Mesenchymal stem cell (in vitro differentiated cells and primary cell): ENCODE results near the gene PTH2R.

Experiments used
- DNase-seq: peaks from one replicate; pipeline ENCODE4 v3.0.0-alpha.2; 2013
- H2AFZ ChIP-seq: one replicate; pipeline ENCODE4 v1.6.1; 2013; ENCODE audit warnings: low read depth, mild to moderate bottlenecking, control low read depth, inconsistent platforms, low read length, moderate library complexity
- H2AK5ac ChIP-seq: 2 replicates; pipeline ENCODE4 v1.6.1; 2013; ENCODE audit warnings: low read length, moderate library complexity, mild to moderate bottlenecking, inconsistent platforms; ENCODE audit not compliant: severe bottlenecking
- H2BK120ac ChIP-seq: one replicate; pipeline ENCODE4 v1.6.1; 2013; ENCODE audit warnings: low read depth, mild to moderate bottlenecking, inconsistent platforms, low read length, moderate library complexity
- H2BK12ac ChIP-seq, 2 experiments: one replicate each; pipeline ENCODE4 v1.6.1; 2013; ENCODE audit warnings: inconsistent platforms in 2 of 2, low read length in 2 of 2, mild to moderate bottlenecking in 2 of 2, moderate library complexity in 2 of 2, control low read depth in 1 of 2
- H2BK15ac ChIP-seq: one replicate; pipeline ENCODE4 v1.6.1; 2013; ENCODE audit warnings: mild to moderate bottlenecking, low read depth, inconsistent platforms; ENCODE audit not compliant: poor library complexity, severe bottlenecking
- H2BK5ac ChIP-seq: 2 replicates; pipeline ENCODE4 v1.6.1; 2013; ENCODE audit warnings: low read depth, mild to moderate bottlenecking, low read length, control low read depth, inconsistent platforms; ENCODE audit not compliant: poor library complexity, severe bottlenecking
- H3K14ac ChIP-seq, 2 experiments: one replicate each; pipeline ENCODE4 v1.6.1; 2013; ENCODE audit warnings: inconsistent platforms in 2 of 2, low read length in 2 of 2, control low read depth in 1 of 2, mild to moderate bottlenecking in 1 of 2, moderate library complexity in 1 of 2
- H3K18ac ChIP-seq, 2 experiments: one replicate each; pipeline ENCODE4 v1.6.1; 2013; ENCODE audit warnings: inconsistent platforms in 2 of 2, low read length in 2 of 2, control low read depth in 1 of 2, low read depth in 1 of 2, mild to moderate bottlenecking in 1 of 2
- H3K23ac ChIP-seq, 2 experiments: one replicate each; pipeline ENCODE4 v1.6.1; 2013; ENCODE audit warnings: inconsistent platforms in 2 of 2, low read length in 2 of 2, mild to moderate bottlenecking in 2 of 2, moderate library complexity in 2 of 2, control low read depth in 1 of 2
- H3K27ac ChIP-seq: 2 replicates; pipeline ENCODE4 v1.5.1; 2013; ENCODE audit warnings: mild to moderate bottlenecking, moderate library complexity, low read length, control low read depth, inconsistent platforms; ENCODE audit not compliant: poor library complexity, severe bottlenecking
- H3K27me3 ChIP-seq, 2 experiments: 2 replicates each; pipeline versions ENCODE4 v1.6.1 to v1.7.0; 2013; ENCODE audit warnings: low read length in 2 of 2, mild to moderate bottlenecking in 2 of 2, moderate library complexity in 2 of 2, control low read depth in 1 of 2, inconsistent platforms in 1 of 2; ENCODE audit not compliant: control insufficient read depth in 1 of 2, insufficient read depth in 1 of 2
- H3K36me3 ChIP-seq, 2 experiments: 2 replicates each; pipeline versions ENCODE4 v1.6.1 to v1.7.0; 2013; ENCODE audit warnings: low read length in 2 of 2, control low read depth in 1 of 2, inconsistent platforms in 1 of 2, low read depth in 1 of 2, mild to moderate bottlenecking in 1 of 2; ENCODE audit not compliant: insufficient read depth in 2 of 2, control insufficient read depth in 1 of 2
- H3K4ac ChIP-seq, 2 experiments: one replicate each; pipeline ENCODE4 v1.6.1; 2013; ENCODE audit warnings: inconsistent platforms in 2 of 2, low read length in 2 of 2, mild to moderate bottlenecking in 2 of 2, moderate library complexity in 2 of 2, control low read depth in 1 of 2, low read depth in 1 of 2
- H3K4me1 ChIP-seq: 2 replicates; pipeline ENCODE4 v1.6.1; 2013; ENCODE audit warnings: low read depth, low read length, control low read depth; ENCODE audit not compliant: control insufficient read depth, insufficient read depth
- H3K4me2 ChIP-seq: 2 replicates; pipeline ENCODE4 v1.6.1; 2013; ENCODE audit warnings: low read length, mild to moderate bottlenecking, inconsistent platforms; ENCODE audit not compliant: poor library complexity, severe bottlenecking
- H3K4me3 ChIP-seq, 2 experiments: 2 replicates each; pipeline versions ENCODE4 v1.5.1 to v1.7.0; 2013; ENCODE audit warnings: low read length in 2 of 2, mild to moderate bottlenecking in 2 of 2, control low read depth in 1 of 2, low read depth in 1 of 2; ENCODE audit not compliant: insufficient read depth in 1 of 2
- H3K79me1 ChIP-seq: replicated peaks from 2 replicates; pipeline ENCODE4 v1.6.1; 2013; ENCODE audit warnings: mild to moderate bottlenecking, control low read depth, low read length, inconsistent platforms; ENCODE audit not compliant: poor library complexity, severe bottlenecking
- H3K9ac ChIP-seq: 2 replicates; pipeline ENCODE4 v1.7.0; 2013; ENCODE audit warnings: mild to moderate bottlenecking, low read length, moderate library complexity
- H3K9me3 ChIP-seq: 2 replicates; pipeline ENCODE4 v1.7.0; 2013; ENCODE audit warnings: mild to moderate bottlenecking, low read length; ENCODE audit not compliant: control insufficient read depth
- H4K8ac ChIP-seq: one replicate; pipeline ENCODE4 v1.6.1; 2013; ENCODE audit warnings: inconsistent platforms, mild to moderate bottlenecking, low read length, moderate library complexity
- H4K91ac ChIP-seq: one replicate; pipeline ENCODE4 v1.6.1; 2013; ENCODE audit warnings: mild to moderate bottlenecking, low read length, inconsistent platforms
- WGBS: methylation state at CpG from one replicate; pipeline ENCODE4 v1.1.7; 2013; ENCODE audit warnings: mixed read lengths; 5-methylcytosine and 5-hydroxymethylcytosine counted together

Gene PTH2R

DNA sequence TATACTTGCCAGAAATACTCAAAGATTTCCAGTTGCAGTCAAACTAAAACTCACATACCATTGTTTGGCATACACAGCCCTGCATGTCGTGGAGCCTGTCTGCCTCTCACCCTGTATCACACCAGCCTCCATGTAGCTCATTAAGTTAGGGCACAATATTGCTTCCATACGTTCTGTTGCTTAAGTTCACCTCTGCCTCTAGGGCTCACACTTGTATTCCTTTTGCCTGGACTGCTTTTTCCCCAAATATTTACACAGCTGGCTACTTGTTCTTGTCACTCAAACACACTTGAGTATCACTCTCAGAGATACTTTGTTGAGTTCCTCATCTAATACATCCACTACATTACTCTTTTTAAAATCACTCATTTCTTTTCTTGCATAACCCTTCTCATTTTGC lies 83.1 kb downstream of the PTH2R start:
- no peaks in the 10 kb centered on the region for H3K27me3 ChIP-seq
- H3K4me3 ChIP-seq: no peak overlapping the region
- H2BK120ac ChIP-seq: no peak overlapping the region
- no peak overlapping the region for H4K8ac ChIP-seq
- H3K4me1 ChIP-seq: no peaks in the 10 kb centered on the region
- no peak overlapping the region for H4K91ac ChIP-seq
- H3K4me2 ChIP-seq: no peak overlapping the region
- no peak overlapping the region for H2BK15ac ChIP-seq
- H3K9me3 ChIP-seq: no peaks in the 10 kb centered on the region
- H3K27ac ChIP-seq: no peak overlapping the region
- no peaks in the 10 kb centered on the region for H3K36me3 ChIP-seq
- no peak overlapping the region for H3K9ac ChIP-seq
- H2BK5ac ChIP-seq: no peak overlapping the region
- no peak overlapping the region for H2AFZ ChIP-seq
- no peak overlapping the region for H3K14ac ChIP-seq
- no peak overlapping the region for H3K23ac ChIP-seq
- no peak overlapping the region for H3K4ac ChIP-seq
- H2BK12ac ChIP-seq: no peak overlapping the region
- 25% methylated on average over 2 of the region's 2 CpGs for WGBS
- H3K79me1 ChIP-seq: no peaks in the 10 kb centered on the region
- H2AK5ac ChIP-seq: no peak overlapping the region
- no peak overlapping the region for H3K18ac ChIP-seq
- no peak for DNase-seq

DNA sequence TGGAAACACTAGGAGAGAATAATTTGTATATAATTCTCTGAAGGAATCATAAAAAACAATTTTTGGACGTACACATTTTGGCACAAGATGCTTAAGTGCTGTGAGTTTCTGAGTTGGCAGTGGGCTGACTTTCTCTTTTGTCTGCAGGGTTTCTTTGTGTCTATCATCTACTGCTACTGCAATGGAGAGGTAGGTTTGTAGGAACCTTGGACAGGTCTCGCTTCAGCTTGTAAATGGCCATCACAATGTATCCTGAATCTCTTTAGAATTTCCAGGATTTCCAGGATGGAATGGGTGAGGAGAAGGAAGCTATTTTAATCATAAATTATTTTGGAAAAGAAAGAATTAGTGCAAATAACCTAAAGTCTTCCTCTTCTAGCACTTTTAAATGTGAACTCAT lies 83.9 kb downstream of the PTH2R start:
- no peak overlapping the region for H3K27ac ChIP-seq
- H3K4ac ChIP-seq: no peak overlapping the region
- H3K18ac ChIP-seq: no peak overlapping the region
- no peak overlapping the region for H3K14ac ChIP-seq
- WGBS: 46% methylated on average over 1 of the region's 2 CpGs
- H4K91ac ChIP-seq: no peak overlapping the region
- H3K36me3 ChIP-seq: no peaks in the 10 kb centered on the region
- no peak overlapping the region for H3K9ac ChIP-seq
- H3K4me2 ChIP-seq: no peak overlapping the region
- H3K4me3 ChIP-seq: no peak overlapping the region
- no peaks in the 10 kb centered on the region for H3K4me1 ChIP-seq
- no peak overlapping the region for H4K8ac ChIP-seq
- no peak overlapping the region for H2BK5ac ChIP-seq
- no peak overlapping the region for H2BK12ac ChIP-seq
- no peak overlapping the region for H3K23ac ChIP-seq
- H2AK5ac ChIP-seq: no peak overlapping the region
- no peaks in the 10 kb centered on the region for H3K27me3 ChIP-seq
- no peak overlapping the region for H2AFZ ChIP-seq
- no peaks in the 10 kb centered on the region for H3K79me1 ChIP-seq
- H2BK15ac ChIP-seq: no peak overlapping the region
- no peak overlapping the region for H2BK120ac ChIP-seq
- H3K9me3 ChIP-seq: no peaks in the 10 kb centered on the region
- no peak for DNase-seq

DNA sequence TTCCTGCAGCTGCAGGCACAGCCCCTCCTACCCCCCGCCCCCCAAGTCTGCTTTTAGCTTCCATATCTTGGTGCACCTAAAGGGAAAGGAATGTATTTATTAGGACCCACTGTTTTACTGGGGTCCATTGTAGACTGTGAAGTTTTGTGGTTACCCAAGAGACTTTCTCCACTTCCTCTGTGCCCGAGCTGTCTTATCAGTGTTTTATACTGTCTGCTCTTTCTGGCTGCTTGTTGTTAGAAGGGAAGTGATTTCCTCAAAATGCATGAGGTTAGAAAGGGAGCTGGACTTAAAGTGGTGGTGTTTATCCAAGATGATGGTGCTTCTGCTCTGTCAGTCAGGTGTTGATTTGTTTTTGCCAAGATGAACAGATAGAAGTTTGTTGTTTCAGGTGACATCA lies 85.0 kb downstream of the PTH2R start:
- WGBS: 68% methylated on average over 1 of the region's 2 CpGs
- Histone ChIP-seq H2AK5ac (no peak overlapping the region), H2BK5ac (no peak overlapping the region), H3K36me3 (no peaks in the 10 kb centered on the region), H3K23ac (no peak overlapping the region), H3K27ac (no peak overlapping the region), H3K79me1 (no peaks in the 10 kb centered on the region), H3K4me1 (no peaks in the 10 kb centered on the region), H4K8ac (no peak overlapping the region), H3K18ac (no peak overlapping the region), H3K4ac (no peak overlapping the region), H3K4me3 (no peak overlapping the region), H3K9ac (no peak overlapping the region), H2BK15ac (no peak overlapping the region), H3K9me3 (no peaks in the 10 kb centered on the region), H2BK12ac (no peak overlapping the region), H4K91ac (no peak overlapping the region), H3K14ac (no peak overlapping the region), H2BK120ac (no peak overlapping the region), H2AFZ (no peak overlapping the region), H3K4me2 (no peak overlapping the region), H3K27me3 (no peaks in the 10 kb centered on the region)
- no peak for DNase-seq

DNA sequence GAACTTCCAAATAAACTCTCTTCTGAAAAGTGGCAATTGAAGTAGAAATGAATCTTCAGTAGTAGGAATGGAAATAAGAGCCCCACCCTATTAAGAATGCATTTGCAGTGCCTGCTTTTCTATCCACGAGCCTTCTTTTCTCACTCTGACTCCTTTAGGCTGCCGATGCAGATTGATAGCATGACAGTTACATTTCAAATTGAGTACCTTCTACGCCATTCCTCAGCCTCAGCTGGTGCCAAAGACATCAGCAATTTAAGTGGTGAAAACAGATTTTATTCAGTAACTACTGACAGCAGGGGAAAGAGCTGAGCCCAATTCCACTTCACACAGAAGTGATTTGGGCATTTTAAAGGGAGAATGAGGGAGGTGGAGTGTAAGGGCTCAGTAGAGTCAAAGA lies 85.5 kb downstream of the PTH2R start:
- Histone ChIP-seq H4K91ac (no peak overlapping the region), H3K14ac (no peak overlapping the region), H2BK15ac (no peak overlapping the region), H2AK5ac (no peak overlapping the region), H3K27me3 (no peaks in the 10 kb centered on the region), H3K36me3 (no peaks in the 10 kb centered on the region), H3K4me2 (no peak overlapping the region), H4K8ac (no peak overlapping the region), H3K18ac (no peak overlapping the region), H3K9me3 (no peaks in the 10 kb centered on the region), H3K4ac (no peak overlapping the region), H2BK12ac (no peak overlapping the region), H3K9ac (no peak overlapping the region), H3K4me1 (no peaks in the 10 kb centered on the region), H3K4me3 (no peak overlapping the region), H3K23ac (no peak overlapping the region), H2BK120ac (no peak overlapping the region), H2AFZ (no peak overlapping the region), H3K27ac (no peak overlapping the region), H3K79me1 (no peaks in the 10 kb centered on the region), H2BK5ac (no peak overlapping the region)
- DNase-seq: no peak
- whole genome bisulfite sequencing: 51% methylated on average over 2 of the region's 3 CpGs
